PC-3 (cell line): ENCODE data around the gene GRIA2.

ENCODE experiments used
- CTCF ChIP-seq: fragments of 300-600 bp; sonication (generic); conservative IDR thresholded peaks from 2 replicates; pipeline ENCODE4 v1.5.1; 2017; ENCODE audit warnings: antibody characterized with exemption, low read depth, mild to moderate bottlenecking, low read length
- EZH2phosphoT487 ChIP-seq: fragments of 300-600 bp; sonication (generic); IDR thresholded peaks from 2 replicates; pipeline ENCODE4 v1.6.1; 2018; ENCODE audit warnings: mild to moderate bottlenecking, antibody characterized with exemption, low read length, borderline replicate concordance

GRCh38 chr4:157303471-157303960 is 83.0 kb downstream of the GRIA2 start:
- TF ChIP-seq CTCF (no peak), EZH2phosphoT487 (no peak)
